Raji (cell line): ENCODE results near the gene FAM124B.

Experiments
- POLR2A ChIP-seq: IDR thresholded peaks from 2 replicates; pipeline ENCODE4 v1.6.1; 2011; ENCODE audit warnings: low read depth, low read length, control low read depth; ENCODE audit not compliant: insufficient read depth

FAM124B gene

GRCh38 chr2:224401641-224402342 lies at the start of gene FAM124B:
FAM124B (minus strand) TSS chr2:224402107; CDS start chr2:224401768, 339 bp downstream.
- TF ChIP-seq POLR2A: no peak

- no peak for TF ChIP-seq POLR2A
Measured at GRCh38 chr2:224449212-224450147, 47.6 kb upstream of the FAM124B start.

GRCh38 chr2:224448236-224448635 lies 46.3 kb upstream of the FAM124B start:
- no peak for TF ChIP-seq POLR2A

- TF ChIP-seq POLR2A: no peak
Measured at GRCh38 chr2:224444783-224445182, 42.9 kb upstream of the FAM124B start.

GRCh38 chr2:224444021-224444420 lies 42.1 kb upstream of the FAM124B start:
- TF ChIP-seq POLR2A: no peak

- TF ChIP-seq POLR2A: no peak
Measured at GRCh38 chr2:224442071-224442967, 40.4 kb upstream of the FAM124B start.

GRCh38 chr2:224440988-224441387 lies 39.1 kb upstream of the FAM124B start:
- TF ChIP-seq POLR2A: no peak

- no peak for TF ChIP-seq POLR2A
Measured at GRCh38 chr2:224438726-224439125, 36.8 kb upstream of the FAM124B start.

GRCh38 chr2:224436634-224437033 lies 34.7 kb upstream of the FAM124B start:
- no peak for TF ChIP-seq POLR2A

- TF ChIP-seq POLR2A: no peak
Measured at GRCh38 chr2:224434618-224435017, 32.7 kb upstream of the FAM124B start.

GRCh38 chr2:224433442-224433841 lies 31.5 kb upstream of the FAM124B start:
- no peak for TF ChIP-seq POLR2A

GRCh38 chr2:224432003-224432579 lies 30.2 kb upstream of the FAM124B start:
- TF ChIP-seq POLR2A: no peak

GRCh38 chr2:224429441-224429810 lies 27.5 kb upstream of the FAM124B start:
- no peak for TF ChIP-seq POLR2A

- TF ChIP-seq POLR2A: no peak
Measured at GRCh38 chr2:224428787-224429440, 27.0 kb upstream of the FAM124B start.

GRCh38 chr2:224427471-224427870 lies 25.6 kb upstream of the FAM124B start:
- TF ChIP-seq POLR2A: no peak

- no peak for TF ChIP-seq POLR2A
Measured at GRCh38 chr2:224426656-224427055, 24.7 kb upstream of the FAM124B start.
